GM18867 (cell line): ENCODE measurements around the gene MEPCE.

Experiments
- ATAC-seq: cut with Tn5 transposase; IDR thresholded peaks from one replicate; pipeline ENCODE4 v1.9.1; 2021; ENCODE audit warnings: mild to moderate bottlenecking, moderate library complexity; ENCODE audit not compliant: unreplicated experiment

The MEPCE gene

DNA sequence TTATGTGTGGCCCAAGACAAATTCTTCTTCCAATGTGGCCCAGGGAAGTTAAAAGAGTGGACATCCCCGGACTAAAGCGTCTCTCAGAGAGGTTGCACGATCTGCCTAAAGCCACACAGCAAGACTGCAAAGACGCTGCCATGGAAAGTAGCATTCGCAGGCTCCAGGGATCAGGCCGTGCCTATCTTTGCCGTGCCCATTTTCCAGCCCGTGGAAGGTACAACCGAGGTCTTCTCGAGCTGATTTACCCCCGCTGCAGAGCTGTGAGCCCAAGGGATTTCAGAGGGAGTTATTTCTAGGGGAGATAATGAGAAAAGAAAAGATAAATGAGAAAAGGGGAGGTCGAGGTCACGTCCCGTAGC is 53.1 kb downstream of the MEPCE start:
- ATAC-seq = no peak

DNA sequence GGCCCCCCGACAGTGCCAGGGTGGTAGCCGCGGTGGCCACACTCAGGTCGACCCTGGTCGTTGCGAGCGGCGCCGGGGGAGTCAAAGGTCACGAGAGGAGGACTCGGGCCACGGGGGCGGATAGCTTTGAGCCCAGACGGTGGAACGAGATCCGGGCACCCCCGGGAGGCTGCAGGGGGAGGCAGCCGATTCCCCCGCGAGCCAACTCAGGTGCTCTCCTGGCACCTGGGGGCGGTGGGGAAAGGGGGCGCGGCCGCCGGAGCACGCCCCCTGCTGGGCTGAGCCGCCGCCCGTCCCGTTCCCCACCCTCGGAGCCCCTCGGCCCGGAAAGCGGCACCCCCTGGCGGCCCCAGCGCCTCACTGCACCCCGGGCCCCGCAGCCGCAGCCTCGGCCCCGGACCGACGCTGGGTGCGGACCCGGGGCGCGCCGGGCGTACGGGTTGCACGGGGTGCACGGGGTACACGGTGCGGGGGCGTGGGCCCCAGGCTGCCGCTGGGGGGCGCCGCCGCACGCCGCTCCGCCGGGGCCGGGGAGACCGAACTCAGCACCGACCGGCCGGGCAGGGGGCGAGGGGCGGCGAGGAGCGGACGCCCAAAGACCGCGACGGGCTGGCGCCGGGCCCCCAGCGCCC is 53.6 kb downstream of the MEPCE start:
- peak; percentile 52 for ATAC-seq
